Activated CD4-positive, alpha-beta T cell treated with anti-CD3 and anti-CD28 coated beads, Interleukin-2, amount 50 U/mL, for 4 hours (primary cell): ENCODE measurements around the gene RFPL2.

ENCODE experiments used
- DNase-seq, 2 experiments: peaks; one replicate each; pipeline ENCODE4 v3.0.0-alpha.2; 2020

RFPL2 gene

DNA sequence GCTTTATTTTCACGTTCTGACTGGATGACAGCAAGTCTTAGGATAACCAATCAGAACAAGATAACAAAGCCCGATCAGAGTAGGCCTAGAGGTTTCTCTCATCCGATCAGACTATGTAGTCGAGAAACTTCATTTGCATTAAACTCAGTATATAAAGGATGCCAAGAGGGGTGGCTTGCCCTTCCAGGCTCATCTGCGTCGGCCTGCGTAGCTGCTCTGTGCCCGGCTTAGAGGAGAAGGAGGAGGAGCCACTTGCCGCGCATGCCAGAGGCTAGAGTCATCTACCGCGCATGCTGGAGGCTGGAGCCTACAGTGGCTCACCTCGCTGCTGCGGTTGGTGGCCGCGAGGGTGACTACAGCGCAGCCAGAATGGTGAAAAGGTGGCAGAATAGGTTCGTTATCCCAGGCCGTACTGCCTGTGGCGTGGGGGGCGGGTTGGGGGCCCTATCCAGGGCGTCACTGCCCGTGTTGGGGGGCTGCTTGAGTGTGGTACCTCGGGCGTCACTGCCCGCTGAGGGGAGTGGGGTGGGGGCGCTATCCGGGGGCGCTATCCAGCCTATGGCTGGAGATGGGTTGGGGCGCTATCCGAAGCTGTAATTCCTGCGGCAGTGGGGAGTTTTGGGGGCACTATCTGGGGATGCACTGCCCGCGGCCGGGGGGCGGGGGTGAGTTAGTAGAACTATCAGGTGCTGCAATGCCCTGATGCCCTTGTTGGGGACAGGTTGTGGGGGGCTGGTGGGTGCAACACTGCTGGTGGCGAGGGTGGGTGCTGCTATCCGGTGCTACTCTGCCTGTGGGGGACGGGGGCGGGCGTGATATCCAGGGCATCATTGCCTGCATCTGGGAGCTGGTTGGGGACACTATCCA is at the start of gene RFPL2:
TSS of gene RFPL2 (minus strand) at position 218 of the 867 bp plus-strand sequence. CDS start 2,622 bp downstream, outside the sequence.
- DNase-seq, result no peak

DNA sequence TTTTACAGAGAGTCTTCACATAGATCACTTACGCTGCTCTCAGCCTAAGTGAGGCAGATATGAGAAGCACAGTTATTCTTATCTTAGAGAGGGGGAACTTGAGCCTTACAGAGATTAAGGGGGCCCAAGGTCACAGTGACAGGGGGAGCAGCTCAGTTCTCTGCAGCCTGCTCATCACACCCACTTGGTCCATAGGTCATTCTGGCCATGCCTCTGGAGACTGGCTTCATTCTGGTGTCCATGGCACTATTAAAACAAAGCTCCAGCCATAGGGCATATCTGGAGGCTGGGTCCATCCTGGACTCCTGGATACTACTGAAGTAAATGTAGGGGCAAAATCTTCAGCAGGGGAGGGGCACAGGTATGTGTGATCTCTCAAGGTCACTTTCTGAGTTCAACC is 44.4 kb upstream of the RFPL2 start:
- DNase-seq, result no peak

DNA sequence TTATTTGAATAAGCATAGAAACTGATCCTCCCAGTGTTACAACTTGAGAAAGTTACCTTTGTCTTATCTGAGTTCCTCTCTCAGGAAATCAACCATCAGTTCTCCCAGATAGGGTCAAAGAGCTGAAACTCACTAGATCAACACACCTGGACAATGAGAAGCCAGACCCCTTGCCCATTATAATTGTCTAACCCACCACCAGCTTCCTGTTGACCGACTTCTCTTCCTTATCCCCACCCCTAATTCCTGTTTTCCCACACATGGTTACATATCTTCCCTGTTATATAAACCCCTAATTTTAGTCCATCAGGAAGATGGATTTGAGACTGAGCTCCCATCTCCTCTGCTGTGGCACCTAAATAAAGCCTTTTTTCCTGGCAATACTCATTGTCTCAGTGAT is 43.4 kb upstream of the RFPL2 start:
- DNase-seq, result no peak

DNA sequence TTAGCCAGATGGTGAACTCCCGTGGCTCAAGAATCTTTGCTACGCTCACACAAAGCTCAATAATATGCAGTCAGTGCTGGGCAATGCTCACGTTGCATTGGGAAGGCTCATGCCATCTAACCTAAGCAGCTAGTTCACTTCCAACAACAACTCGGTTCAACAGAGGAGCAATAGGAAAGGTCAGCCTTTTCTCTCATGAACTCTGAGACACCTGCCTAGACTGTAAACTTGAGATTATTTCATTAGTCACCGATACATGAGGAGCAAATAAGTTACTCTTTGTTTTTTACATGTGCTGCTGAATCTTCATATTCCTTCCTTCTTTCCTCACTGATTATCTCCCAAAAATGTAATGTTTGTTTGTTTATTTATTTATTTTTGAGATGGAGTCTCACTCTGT is 41.3 kb upstream of the RFPL2 start:
- DNase-seq, result no peak

DNA sequence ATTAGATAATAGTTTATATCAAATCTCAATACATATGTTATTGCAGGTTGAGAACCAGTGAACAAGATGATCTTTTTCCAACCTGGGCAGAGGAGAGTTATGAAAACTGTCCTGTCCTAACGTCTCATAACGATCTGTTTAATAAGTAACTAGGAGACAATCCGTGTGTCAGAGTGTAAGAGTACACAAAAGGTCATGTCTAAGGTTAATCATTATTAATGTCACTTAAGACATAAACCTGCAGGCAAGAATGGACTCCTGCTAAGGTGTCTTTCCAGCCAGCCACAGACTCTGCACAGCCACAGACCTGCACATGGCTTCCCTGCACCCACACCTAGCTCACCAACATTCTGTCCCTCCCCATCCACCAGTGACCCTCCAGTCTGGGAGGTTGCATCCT is 40.2 kb upstream of the RFPL2 start:
- DNase-seq, result no peak

DNA sequence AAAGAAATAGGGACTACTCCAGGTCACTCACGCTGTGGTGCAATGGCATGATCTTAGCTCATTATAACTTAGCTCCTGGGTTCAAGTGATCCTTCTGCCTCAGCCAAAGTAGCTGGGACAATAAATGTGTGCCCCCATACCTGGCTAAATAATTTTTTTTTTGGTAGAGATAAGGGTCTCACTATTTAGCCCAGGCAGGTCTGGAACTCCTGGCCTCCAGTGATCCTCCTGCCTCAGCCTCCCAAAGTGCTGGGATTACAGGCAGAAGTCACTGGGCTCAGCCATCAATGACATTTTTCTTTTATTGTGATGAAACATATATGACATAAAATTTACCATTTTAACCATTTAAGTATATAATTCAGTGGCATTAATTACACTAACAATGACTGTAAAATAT is 39.7 kb upstream of the RFPL2 start:
- no peak for DNase-seq

DNA sequence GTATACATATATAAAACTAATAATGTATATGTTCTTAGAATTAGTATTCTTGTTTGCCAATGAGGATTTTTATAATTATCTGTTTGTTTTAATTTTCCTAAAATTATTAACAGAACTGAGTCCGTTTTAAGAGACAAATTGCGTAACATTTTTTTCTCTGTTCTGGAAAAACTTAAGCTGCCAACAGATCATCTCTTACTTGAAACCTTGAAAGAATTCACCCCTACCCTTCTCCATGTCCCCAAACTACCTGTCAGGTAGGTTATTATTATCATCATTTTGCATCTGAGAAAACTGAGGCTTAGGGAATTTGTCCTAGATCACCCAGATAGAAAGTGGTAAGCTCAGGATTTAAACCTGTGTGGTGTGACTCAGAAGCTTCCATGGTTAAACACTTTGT is 35.6 kb upstream of the RFPL2 start:
- no peak for DNase-seq

DNA sequence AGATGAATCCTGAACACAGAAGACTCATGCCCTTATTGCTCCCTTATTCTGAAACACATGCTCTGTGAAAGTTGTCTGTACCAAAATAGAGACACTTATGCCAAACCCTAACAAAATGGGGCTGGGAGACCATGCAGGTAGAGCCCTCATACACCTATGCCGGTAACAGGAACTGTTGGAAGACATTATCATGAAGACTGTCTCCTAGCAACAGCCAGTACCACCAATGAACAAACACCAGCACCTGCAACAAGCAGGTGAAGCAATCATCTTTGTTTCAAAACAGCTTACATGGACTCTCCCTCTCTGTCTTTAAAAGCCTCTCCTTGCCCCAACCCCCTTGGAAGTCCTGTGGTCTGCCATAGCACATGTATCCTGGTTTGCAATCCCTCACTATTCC is 33.0 kb upstream of the RFPL2 start:
- DNase-seq, result no peak

DNA sequence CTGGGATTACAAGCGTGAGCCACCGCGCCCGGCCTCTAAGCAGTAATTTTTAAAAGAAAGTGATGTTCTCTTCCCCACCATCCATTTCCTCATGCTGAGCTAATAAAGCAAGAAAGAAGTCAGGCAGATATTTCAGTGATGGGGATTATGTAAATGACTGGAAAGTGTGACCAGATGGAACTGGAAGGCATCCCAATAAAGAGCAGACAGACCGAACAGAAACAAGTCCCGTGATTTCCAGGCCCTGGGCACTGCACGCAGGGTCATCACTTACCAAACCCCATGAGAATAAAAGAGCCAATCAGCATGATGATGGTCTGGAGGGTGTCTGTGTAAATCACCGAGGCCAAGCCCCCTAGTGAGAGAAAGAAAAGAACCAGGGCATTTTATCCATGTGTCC is 32.1 kb upstream of the RFPL2 start:
- DNase-seq, result no peak

DNA sequence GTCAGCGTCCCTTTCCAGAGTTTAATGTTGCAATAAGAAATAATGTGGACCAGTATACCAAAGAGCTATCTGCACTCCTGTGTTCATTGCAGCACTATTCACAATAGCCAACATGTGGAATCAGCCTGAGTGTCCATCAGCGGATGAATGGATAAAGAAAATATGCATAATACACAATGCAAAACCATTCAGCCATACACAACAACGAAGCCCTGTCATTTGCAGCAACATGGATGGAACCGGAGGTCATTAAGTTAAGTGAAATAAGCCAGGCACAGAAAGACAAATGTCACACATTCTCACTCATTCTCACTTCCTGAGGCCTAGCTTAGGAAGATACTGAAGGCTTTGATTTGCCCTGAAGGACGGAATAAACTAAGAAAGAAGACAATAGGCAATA is 28.2 kb upstream of the RFPL2 start:
- no peak for DNase-seq

DNA sequence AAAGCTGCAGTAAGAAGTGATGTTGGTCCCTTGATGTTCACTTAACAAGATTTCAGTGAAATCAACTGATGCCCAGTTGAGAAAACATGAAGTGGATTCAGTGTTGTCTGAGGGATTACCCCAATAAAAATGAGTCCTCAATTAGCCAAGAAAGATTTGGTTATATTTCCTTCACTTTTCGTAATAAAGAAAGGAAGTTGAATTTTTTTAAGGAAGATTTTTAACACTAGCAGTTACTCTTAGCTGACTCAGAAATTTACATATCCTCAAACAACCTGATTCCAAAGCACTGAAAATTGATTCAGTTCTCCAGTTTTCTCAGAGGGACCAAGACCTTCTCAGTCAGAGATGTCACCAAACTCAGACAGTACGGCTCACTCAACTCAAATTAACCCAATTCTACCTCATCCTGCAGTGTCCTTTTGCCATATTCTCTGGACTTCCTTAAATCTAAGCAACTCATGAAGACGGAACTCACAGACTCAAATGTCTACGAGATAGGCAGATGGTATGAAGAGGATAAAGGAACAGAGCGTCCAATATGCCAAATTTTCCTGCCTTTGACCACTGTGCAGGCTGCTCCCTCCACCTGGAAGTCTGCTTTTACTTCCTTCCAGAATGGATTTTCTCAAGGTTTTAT is 27.4 kb upstream of the RFPL2 start:
- no peak for DNase-seq

DNA sequence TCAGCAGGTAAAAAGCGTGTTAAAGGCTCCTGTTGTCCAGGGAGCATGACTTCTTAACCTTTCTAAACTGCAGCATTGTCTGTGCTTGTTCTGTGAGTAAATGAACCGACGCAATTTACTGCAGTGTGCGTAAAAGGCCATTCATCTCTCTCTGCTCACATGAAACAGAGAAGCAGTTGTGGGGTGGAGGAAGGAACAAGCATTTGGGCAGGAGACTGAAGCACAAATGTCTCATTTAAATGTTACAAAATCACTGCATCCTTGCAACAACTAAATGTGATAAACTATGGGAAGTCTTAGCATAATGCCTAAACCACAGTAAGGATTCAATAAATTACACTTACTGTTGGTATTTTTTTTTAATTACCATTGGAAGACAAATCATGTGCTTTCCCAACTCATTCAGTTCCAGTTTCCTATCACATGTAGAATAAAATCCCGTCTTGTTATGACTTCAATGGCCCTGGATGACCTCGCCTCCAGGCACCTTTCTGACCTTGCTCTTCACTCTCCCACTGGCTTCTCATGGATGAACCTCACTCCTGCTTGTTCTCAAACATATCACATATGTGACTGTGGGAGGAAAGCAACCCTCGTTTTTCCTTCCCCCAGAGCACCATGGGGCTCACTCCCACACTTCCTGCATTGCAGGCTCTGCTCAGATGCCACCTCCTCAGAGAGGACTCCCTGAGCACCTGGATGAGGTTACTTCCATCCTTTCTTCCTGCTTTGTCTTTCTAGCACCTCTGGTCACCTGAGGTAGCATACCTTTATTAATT is 21.6 kb upstream of the RFPL2 start:
- DNase-seq, result no peak

DNA sequence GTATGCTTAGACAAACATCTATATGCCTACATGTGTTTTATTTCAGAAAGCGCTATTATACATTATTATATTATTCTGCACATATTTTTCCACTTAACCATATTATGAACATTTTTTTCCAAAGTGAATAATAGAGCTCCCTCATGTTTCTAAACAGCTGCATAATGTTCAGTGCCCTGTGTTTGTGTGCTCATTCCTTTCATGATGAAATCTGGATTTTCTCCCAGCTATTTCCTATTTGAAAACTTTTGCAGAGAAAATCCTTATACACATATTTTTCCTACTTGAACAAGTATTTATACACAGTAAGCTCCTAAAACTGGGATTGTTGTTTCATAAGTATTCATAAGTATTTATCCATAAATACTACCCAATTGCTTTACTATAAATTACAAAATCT is 18.1 kb upstream of the RFPL2 start:
- DNase-seq, result no peak

DNA sequence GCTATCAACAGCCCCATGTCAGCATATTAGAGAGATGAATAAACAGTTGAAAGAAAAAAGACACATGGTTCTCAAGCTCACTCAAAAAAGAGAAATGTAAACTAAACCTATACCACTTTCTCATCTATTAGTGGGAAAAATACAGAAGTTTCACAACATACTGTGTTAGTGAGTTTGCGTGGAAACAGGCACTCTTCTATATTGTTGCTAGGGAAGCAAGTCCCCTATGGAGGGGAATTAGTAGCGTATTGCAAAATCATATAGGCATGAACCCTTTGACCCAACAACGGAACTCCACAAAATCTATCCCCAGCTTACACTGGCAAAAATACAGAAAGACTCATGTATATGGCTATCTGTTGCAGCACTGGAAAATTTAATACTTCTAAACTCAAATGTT is 14.2 kb upstream of the RFPL2 start:
- DNase-seq, result no peak

DNA sequence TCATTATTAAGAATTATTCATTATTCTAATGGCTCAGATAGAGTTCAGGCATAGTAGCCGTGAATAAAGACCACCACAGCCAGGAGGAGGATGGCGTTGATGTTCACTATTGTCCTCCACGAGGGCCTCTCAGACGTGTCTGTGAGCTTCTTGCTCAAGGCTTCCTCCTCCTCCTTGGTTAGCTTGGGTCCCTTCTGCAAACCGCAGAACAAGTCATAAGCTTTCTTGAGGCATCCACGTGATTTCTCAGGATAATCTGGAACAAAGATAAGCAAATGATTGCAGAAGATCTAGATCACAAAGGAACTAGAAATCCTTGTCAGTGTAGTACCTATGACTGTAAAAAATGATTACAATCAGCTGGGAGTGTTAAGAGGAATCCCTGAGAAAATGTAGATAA is 13.6 kb upstream of the RFPL2 start:
- DNase-seq, result no peak

DNA sequence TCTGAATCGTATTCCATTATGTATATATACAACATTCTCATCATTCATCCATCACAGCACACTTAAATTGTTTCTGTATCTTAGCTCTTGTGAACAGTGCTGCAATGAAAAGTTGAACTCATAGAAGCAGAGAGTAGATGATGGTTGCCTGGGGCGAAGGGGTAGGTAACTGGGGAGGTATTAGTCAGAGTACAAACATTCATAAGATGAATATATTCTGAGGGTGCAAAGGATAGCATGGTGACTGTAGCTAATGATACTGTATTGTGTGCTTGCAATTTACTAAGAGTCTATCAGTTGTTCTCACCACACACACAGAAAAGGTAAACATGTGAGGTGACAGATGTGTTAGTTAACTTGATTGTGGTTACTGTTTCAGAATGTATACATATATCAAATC is 12.6 kb upstream of the RFPL2 start:
- no peak for DNase-seq

DNA sequence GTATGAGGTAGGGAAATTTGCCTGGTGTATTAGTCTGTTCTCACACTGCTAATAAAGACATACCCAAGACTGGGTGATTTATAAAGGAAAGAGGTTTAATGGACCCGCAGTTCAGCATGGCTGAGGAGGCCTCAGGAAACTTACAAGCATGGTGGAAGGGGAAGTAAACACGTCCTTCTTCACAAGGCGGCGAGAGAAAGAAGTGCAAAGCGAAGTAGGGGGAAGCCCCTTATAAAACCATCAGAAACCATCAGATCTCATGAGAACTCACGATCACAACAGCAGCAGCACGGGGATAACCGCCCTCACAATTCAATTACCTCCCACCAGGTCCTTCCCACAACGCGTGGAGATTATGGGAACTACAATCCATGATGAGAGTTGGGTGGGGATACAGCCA is 12.0 kb upstream of the RFPL2 start:
- no peak for DNase-seq

DNA sequence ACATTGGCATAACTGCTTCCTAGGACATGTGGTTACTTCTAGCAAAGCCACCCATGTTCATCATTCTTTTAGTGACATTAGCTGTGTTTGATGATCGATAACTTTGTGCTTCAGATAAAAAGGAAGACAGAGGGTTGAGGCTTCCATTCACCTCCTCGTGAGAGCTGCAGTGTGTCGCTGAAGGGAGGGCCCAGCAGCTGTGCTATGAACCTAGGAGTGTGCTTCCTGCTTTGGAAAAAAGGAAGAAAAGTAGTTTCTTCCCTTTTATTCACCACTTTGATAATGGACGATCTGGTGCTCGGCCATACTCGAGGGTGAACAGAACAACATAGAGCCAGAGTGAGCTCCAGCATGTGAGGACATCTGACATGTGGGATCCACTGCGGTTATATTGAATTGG is 6.1 kb upstream of the RFPL2 start:
- no peak for DNase-seq

DNA sequence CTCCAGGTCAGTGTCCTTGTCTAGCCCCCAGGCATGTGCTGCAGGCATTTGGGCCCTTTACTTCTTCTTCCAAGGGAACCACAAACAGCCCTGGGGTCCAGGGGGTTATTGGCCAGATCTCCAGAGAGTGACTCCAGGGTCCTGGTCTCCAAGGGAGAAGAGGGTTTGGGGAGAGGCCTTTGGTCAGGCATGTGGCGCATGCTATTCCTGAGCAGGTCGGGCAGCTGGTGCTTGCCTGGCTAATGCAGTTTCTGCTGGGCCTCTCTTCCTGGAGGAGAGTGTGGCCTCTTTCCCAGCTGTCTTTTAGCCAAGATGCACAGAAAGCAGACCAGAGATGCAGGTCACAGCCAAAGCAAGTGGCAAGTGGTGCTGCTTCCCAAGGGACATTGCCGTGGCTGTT is 3.8 kb upstream of the RFPL2 start:
- no peak for DNase-seq

DNA sequence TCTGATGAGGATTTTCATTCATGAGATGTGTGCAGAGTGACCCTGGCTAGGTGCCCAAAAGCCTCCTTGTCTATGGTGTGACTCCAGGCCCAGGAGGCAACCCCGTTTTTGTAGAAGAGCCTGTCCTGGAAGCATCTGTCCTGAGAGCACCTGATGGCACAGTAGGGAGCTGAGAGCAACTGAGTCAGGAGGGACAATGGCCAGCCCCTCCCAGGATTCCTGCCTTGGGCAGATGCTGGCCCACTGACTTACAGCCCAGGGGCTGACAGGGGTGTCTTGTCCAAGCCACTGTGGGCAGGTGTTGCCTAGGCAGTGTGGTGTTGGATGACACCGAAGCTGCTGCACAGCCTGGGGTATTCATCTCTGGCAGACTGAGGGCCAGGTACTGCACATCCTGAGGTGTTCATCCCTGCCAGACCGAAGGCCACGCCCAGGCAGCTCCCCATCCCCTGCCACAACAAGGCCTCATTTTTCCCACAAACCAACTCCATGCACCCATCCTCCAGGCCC is 3.2 kb upstream of the RFPL2 start:
- DNase-seq, result no peak

DNA sequence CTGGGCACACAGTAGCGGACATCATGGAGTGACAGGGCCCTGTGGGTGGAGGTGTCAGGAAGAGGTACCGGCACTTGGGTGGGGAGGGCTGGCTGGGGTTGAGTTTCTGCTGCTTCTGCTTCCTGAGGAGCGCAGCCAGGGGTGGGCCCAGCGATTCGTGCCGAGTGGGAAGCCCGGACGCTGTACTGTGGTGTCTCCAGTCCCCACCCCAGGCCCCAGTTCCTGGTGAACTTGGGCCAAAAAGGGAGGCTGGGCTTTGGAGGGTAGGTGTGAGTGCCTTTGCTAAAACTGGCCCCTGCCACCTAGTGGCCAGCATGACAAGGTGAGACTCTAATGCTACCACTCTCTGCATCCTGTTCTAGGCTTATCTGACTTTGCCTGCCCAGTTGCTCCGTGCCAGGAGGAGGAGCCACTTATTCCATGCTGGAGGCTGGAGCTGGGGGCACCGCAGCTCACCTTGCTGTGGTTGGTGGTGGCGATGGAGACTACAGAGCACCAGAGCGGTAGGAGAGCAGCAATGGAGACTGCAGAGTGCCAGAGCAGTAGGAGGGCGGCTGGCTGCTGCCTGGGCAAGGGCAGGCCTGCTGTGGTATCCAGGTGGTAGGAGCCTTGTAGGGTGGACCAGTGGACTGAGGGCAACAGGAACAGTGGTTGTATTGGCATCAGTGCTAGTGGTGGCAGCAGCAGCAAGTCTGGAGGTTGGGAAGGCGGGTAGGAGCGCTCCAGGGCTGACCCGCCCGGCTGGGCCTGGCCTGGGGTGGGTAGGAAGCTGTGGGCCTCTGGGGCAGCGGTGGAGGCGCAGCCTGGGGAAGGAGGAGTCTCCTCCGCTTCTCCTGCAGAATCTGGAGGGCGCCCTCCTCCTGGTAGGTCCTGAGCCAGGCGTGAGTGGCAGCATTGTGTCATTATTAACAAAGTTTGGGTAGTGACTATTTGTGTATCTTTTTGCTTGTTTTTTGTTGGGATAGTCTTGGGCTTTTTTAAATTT is 2.2 kb upstream of the RFPL2 start:
- DNase-seq, result peak in 1 of 2 experiments; percentile 25
